WTC11 (cell line): ENCODE measurements around the gene ATP2C1. TPM values are rescaled to one million over a fixed set of nuclear protein-coding genes. Genes with fewer than 3 reads are reported as not detected.

Source experiments
- ATAC-seq: fragments of 200-7000 bp; cut with Tn5 transposase; 2 replicates; pipeline ENCODE4 v1.10.0; 2021; ENCODE audit warnings: mild to moderate bottlenecking, moderate library complexity
- CTCF ChIA-PET: fragments of 300-600 bp; sonication (Branson Sonifier 250); formaldehyde crosslinking; loops from one replicate; lab custom pipeline; 2021; ENCODE audit warnings: antibody characterized with exemption; lab: Charles Lee
- POLR2A ChIA-PET: fragments of 350-600 bp; sonication (Branson Sonifier 250); formaldehyde crosslinking; loops from one replicate; lab custom pipeline; 2021; ENCODE audit warnings: antibody characterized with exemption; lab: Charles Lee
- DNase-seq: peaks from one replicate; pipeline ENCODE4 v3.0.0; 2021; ENCODE audit warnings: low spot score
- H3K27ac Mint-ChIP-seq: 2 replicates; pipeline ENCODE4 v1.8.0; 2021; ENCODE audit warnings: mixed read lengths
- H3K27me3 Mint-ChIP-seq: 2 replicates; pipeline ENCODE4 v1.8.0; 2021; ENCODE audit warnings: low read depth, mild to moderate bottlenecking, moderate library complexity, mixed read lengths
- H3K36me3 Mint-ChIP-seq: 2 replicates; pipeline ENCODE4 v1.8.0; 2021; ENCODE audit warnings: mixed read lengths
- H3K4me1 Mint-ChIP-seq: 2 replicates; pipeline ENCODE4 v1.8.0; 2022; ENCODE audit warnings: mixed read lengths
- H3K4me3 Mint-ChIP-seq: 2 replicates; pipeline ENCODE4 v1.8.0; 2021; ENCODE audit warnings: mild to moderate bottlenecking, moderate library complexity, mixed read lengths
- H3K9me3 Mint-ChIP-seq: 2 replicates; pipeline ENCODE4 v1.8.0; 2021; ENCODE audit warnings: mixed read lengths
- ATF2 ChIP-seq: sonication (generic); formaldehyde crosslinking; IDR thresholded peaks from 2 replicates; pipeline ENCODE4 v1.8.1; 2022; ENCODE audit warnings: low read depth, missing genetic modification reagents, borderline replicate concordance
- FOXJ3 ChIP-seq: sonication (generic); formaldehyde crosslinking; IDR thresholded peaks from 2 replicates; pipeline ENCODE4 v1.9.0; 2021; ENCODE audit warnings: missing genetic modification reagents, mild to moderate bottlenecking, borderline replicate concordance
- NR1H2 ChIP-seq: sonication (generic); formaldehyde crosslinking; IDR thresholded peaks from 2 replicates; pipeline ENCODE4 v1.9.0; 2021; ENCODE audit warnings: mild to moderate bottlenecking, moderate library complexity, missing genetic modification reagents
- PREB ChIP-seq: sonication (generic); formaldehyde crosslinking; IDR thresholded peaks from 2 replicates; pipeline ENCODE4 v1.8.1; 2022; ENCODE audit warnings: mild to moderate bottlenecking, missing genetic modification reagents, moderate library complexity, borderline replicate concordance
- RORB ChIP-seq: fragments of 250-450 bp; sonication (Bioruptor Pico); IDR thresholded peaks from 2 replicates; pipeline ENCODE4 v1.9.0; 2021; ENCODE audit warnings: mild to moderate bottlenecking
- SMAD3 ChIP-seq: sonication (generic); formaldehyde crosslinking; IDR thresholded peaks from 2 replicates; pipeline ENCODE4 v1.8.0; 2022; ENCODE audit warnings: missing genetic modification reagents, mild to moderate bottlenecking, borderline replicate concordance
- USF1 ChIP-seq: sonication (generic); formaldehyde crosslinking; IDR thresholded peaks from 2 replicates; pipeline ENCODE4 v1.8.0; 2022; ENCODE audit warnings: mild to moderate bottlenecking, missing genetic modification reagents
- ZMAT4 ChIP-seq: fragments of 250-450 bp; sonication (Bioruptor Pico); IDR thresholded peaks from 2 replicates; pipeline ENCODE4 v1.9.0; 2021; ENCODE audit warnings: mild to moderate bottlenecking
- ZNF416 ChIP-seq: fragments of 250-450 bp; sonication (Bioruptor Pico); IDR thresholded peaks from 2 replicates; pipeline ENCODE4 v1.9.0; 2021; ENCODE audit warnings: mild to moderate bottlenecking, inconsistent platforms
- ZNF532 ChIP-seq: fragments of 250-450 bp; sonication (Bioruptor Pico); IDR thresholded peaks from 2 replicates; pipeline ENCODE4 v1.9.0; 2021; ENCODE audit warnings: mild to moderate bottlenecking, borderline replicate concordance
- total RNA-seq: library from RNA; stranded (reverse); gene quantifications from 3 replicates; pipeline ENCODE4 v1.2.3, GENCODE V29; 2021

The ATP2C1 gene
- total RNA-seq, 1 experiment from 2014 or later, result 62.5 TPM

GRCh38 chr3:130894986-130895280 lies 1.0 kb downstream of the ATP2C1 start:
- no peak for TF ChIP-seq PREB (CRISPR knock-in tag)
- ATAC-seq (no peak), DNase-seq (no peak)
- H3K4me3 Mint-ChIP-seq, result peak overlapping the region; percentile 87
- ChIA-PET CTCF (interaction anchor here (2.4 to 3.2 kb wide), 2 partner anchors 135 to 148 kb away, joined by 23 to 36 read pairs; partner anchors contain the start of gene PIK3R4), POLR2A (interaction anchor here (0.5 to 1.6 kb wide), 2 partner anchors 24 to 136 kb away, joined by 3 to 6 read pairs; no protein-coding TSS in a partner anchor)
- H3K27ac Mint-ChIP-seq, result peak overlapping the region; percentile 39
- H3K4me1 Mint-ChIP-seq, result peaks cover 57% of the 10 kb centered on the region
- no peaks in the 10 kb centered on the region for H3K36me3 Mint-ChIP-seq
- H3K27me3 Mint-ChIP-seq, result no peaks in the 10 kb centered on the region
- no peaks in the 10 kb centered on the region for H3K9me3 Mint-ChIP-seq

- CTCF ChIA-PET, result no interaction called here
- ATAC-seq, result no peak
- H3K27ac Mint-ChIP-seq, result no peak overlapping the region
These were observed 2.0 kb downstream of the ATP2C1 start for GRCh38 chr3:130895690-130896488.

More at GRCh38 chr3:130895690-130896488, 2.0 kb downstream of the ATP2C1 start:
- H3K27me3 Mint-ChIP-seq, result no peaks in the 10 kb centered on the region
- H3K36me3 Mint-ChIP-seq, result no peaks in the 10 kb centered on the region
- peak overlapping the region; percentile 87 for H3K4me3 Mint-ChIP-seq
- no peaks in the 10 kb centered on the region for H3K9me3 Mint-ChIP-seq
- POLR2A ChIA-PET, result no interaction called here
- DNase-seq, result no peak
- H3K4me1 Mint-ChIP-seq, result peaks cover 62% of the 10 kb centered on the region
- TF ChIP-seq RORB (CRISPR knock-in tag) (no peak), ZNF532 (no peak), ZNF416 (CRISPR knock-in tag) (no peak), USF1 (no peak), NR1H2 (no peak), ZMAT4 (CRISPR knock-in tag) (no peak), ATF2 (CRISPR knock-in tag) (no peak), FOXJ3 (CRISPR knock-in tag) (no peak), SMAD3 (no peak)
- TF ChIP-seq, all 79 proteins: peak for 0
